Subcutaneous abdominal adipose tissue (tissue), 5 donors: Measurements from ENCODE around the gene LYPD1.

Source experiments
- H3K27ac ChIP-seq: one replicate; pipeline ENCODE4 v1.7.0; 2013; ENCODE audit warnings: low read depth, mild to moderate bottlenecking, inconsistent platforms, low read length, moderate library complexity
- H3K27me3 ChIP-seq, 5 donors: one replicate each; pipeline ENCODE4 v1.7.0; 2013; ENCODE audit warnings: low read length in 5 of 5, inconsistent platforms in 1 of 5; ENCODE audit not compliant: control insufficient read depth in 5 of 5, insufficient read depth in 4 of 5
- H3K36me3 ChIP-seq, 5 donors: one replicate each; pipeline ENCODE4 v1.7.0; 2013; ENCODE audit warnings: low read length in 5 of 5; ENCODE audit not compliant: control insufficient read depth in 5 of 5, insufficient read depth in 5 of 5
- H3K4me1 ChIP-seq, 5 donors: one replicate each; pipeline ENCODE4 v1.7.0; 2013; ENCODE audit warnings: low read length in 5 of 5, mild to moderate bottlenecking in 3 of 5, moderate library complexity in 1 of 5; ENCODE audit not compliant: control insufficient read depth in 5 of 5, insufficient read depth in 5 of 5
- H3K4me3 ChIP-seq, 5 donors: one replicate each; pipeline ENCODE4 v1.7.0; 2013; ENCODE audit warnings: low read length in 5 of 5, low read depth in 1 of 5
- H3K9ac ChIP-seq, 5 donors: one replicate each; pipeline ENCODE4 v1.7.0; 2013; ENCODE audit warnings: low read length in 5 of 5, mild to moderate bottlenecking in 4 of 5, moderate library complexity in 3 of 5
- H3K9me3 ChIP-seq, 5 donors: one replicate each; pipeline ENCODE4 v1.7.0; 2013; ENCODE audit warnings: low read length in 5 of 5; ENCODE audit not compliant: control insufficient read depth in 5 of 5
- donor health status: healthy.
- donor health status: healthy.
- donor health status: healthy.
- donor health status: healthy.
- donor health status: healthy.

LYPD1 gene

GRCh38 chr2:132654335-132654734, 15.7 kb downstream of the LYPD1 start:
- no peak overlapping the region for H3K27ac ChIP-seq
- no peaks in the 10 kb centered on the region for H3K36me3 ChIP-seq
- no peaks in the 10 kb centered on the region for H3K9me3 ChIP-seq
- no peak overlapping the region for H3K4me3 ChIP-seq
- H3K9ac ChIP-seq = no peak overlapping the region
- H3K27me3 ChIP-seq = peaks cover 0 to 2% (median 0%) of the 10 kb centered on the region in 5 donors
- H3K4me1 ChIP-seq = peaks cover 0 to 3% (median 0%) of the 10 kb centered on the region in 5 donors

- Histone ChIP-seq H3K9me3 (no peaks in the 10 kb centered on the region), H3K4me1 (peaks cover 0 to 3% (median 0%) of the 10 kb centered on the region in 5 donors), H3K4me3 (no peak overlapping the region), H3K9ac (no peak overlapping the region), H3K27ac (no peak overlapping the region), H3K36me3 (no peaks in the 10 kb centered on the region), H3K27me3 (peaks cover 0 to 4% (median 2%) of the 10 kb centered on the region in 5 donors)
These were observed 17.5 kb downstream of the LYPD1 start for GRCh38 chr2:132652474-132652873.

GRCh38 chr2:132651115-132652045, 18.6 kb downstream of the LYPD1 start:
- no peaks in the 10 kb centered on the region for H3K9me3 ChIP-seq
- peaks cover 0 to 4% (median 2%) of the 10 kb centered on the region in 5 donors for H3K27me3 ChIP-seq
- no peak overlapping the region for H3K4me3 ChIP-seq
- H3K36me3 ChIP-seq = no peaks in the 10 kb centered on the region
- peaks cover 0 to 2% (median 0%) of the 10 kb centered on the region in 5 donors for H3K4me1 ChIP-seq
- H3K9ac ChIP-seq = no peak overlapping the region
- H3K27ac ChIP-seq = no peak overlapping the region

- Histone ChIP-seq H3K27ac (no peak overlapping the region), H3K9ac (no peak overlapping the region), H3K36me3 (no peaks in the 10 kb centered on the region), H3K9me3 (no peaks in the 10 kb centered on the region), H3K27me3 (peaks cover 0 to 4% (median 0%) of the 10 kb centered on the region in 5 donors), H3K4me3 (no peak overlapping the region), H3K4me1 (no peaks in the 10 kb centered on the region)
These were observed 23.4 kb downstream of the LYPD1 start for GRCh38 chr2:132646540-132647108.

GRCh38 chr2:132645722-132646539, 24.1 kb downstream of the LYPD1 start:
- Histone ChIP-seq H3K27ac (no peak overlapping the region), H3K4me1 (no peaks in the 10 kb centered on the region), H3K9ac (no peak overlapping the region), H3K27me3 (peaks cover 0 to 4% (median 0%) of the 10 kb centered on the region in 5 donors), H3K9me3 (no peaks in the 10 kb centered on the region), H3K4me3 (no peak overlapping the region), H3K36me3 (no peaks in the 10 kb centered on the region)

- Histone ChIP-seq H3K27ac (no peak overlapping the region), H3K4me1 (no peaks in the 10 kb centered on the region), H3K9me3 (no peaks in the 10 kb centered on the region), H3K36me3 (no peaks in the 10 kb centered on the region), H3K27me3 (peaks cover 0 to 4% (median 0%) of the 10 kb centered on the region in 5 donors), H3K4me3 (peak overlapping the region in 2 of 5 donors; percentile 31 to 35), H3K9ac (no peak overlapping the region)
These were observed 24.8 kb downstream of the LYPD1 start for GRCh38 chr2:132645176-132645575.

- no peaks in the 10 kb centered on the region for H3K27me3 ChIP-seq
- H3K36me3 ChIP-seq = no peaks in the 10 kb centered on the region
These were observed 27.6 kb downstream of the LYPD1 start for GRCh38 chr2:132642415-132642814.

GRCh38 chr2:132641819-132642218, 28.2 kb downstream of the LYPD1 start:
- no peak overlapping the region for H3K27ac ChIP-seq
- H3K9ac ChIP-seq = no peak overlapping the region

More at GRCh38 chr2:132642415-132642814, 27.6 kb downstream of the LYPD1 start:
- Histone ChIP-seq H3K27ac (no peak overlapping the region), H3K4me3 (no peak overlapping the region), H3K4me1 (no peaks in the 10 kb centered on the region), H3K9me3 (no peaks in the 10 kb centered on the region), H3K9ac (no peak overlapping the region)

GRCh38 chr2:132640116-132640515, 29.9 kb downstream of the LYPD1 start:
- no peak overlapping the region for H3K4me3 ChIP-seq
- no peaks in the 10 kb centered on the region for H3K4me1 ChIP-seq
- no peak overlapping the region for H3K9ac ChIP-seq
- no peaks in the 10 kb centered on the region for H3K36me3 ChIP-seq
- no peak overlapping the region for H3K27ac ChIP-seq
- no peaks in the 10 kb centered on the region for H3K27me3 ChIP-seq
- H3K9me3 ChIP-seq = no peaks in the 10 kb centered on the region

More at GRCh38 chr2:132641819-132642218, 28.2 kb downstream of the LYPD1 start:
- no peaks in the 10 kb centered on the region for H3K4me1 ChIP-seq
- H3K9me3 ChIP-seq = no peaks in the 10 kb centered on the region
- no peaks in the 10 kb centered on the region for H3K27me3 ChIP-seq
- no peaks in the 10 kb centered on the region for H3K36me3 ChIP-seq
- H3K4me3 ChIP-seq = no peak overlapping the region
